Measurements from ENCODE around the gene RTL3. TPM values are rescaled to one million over a fixed set of nuclear protein-coding genes. Genes with fewer than 3 reads are reported as not detected.
"Not testable (repeated sequence)": the region's sequence is repeated elsewhere in the genome, so short reads cannot be mapped to it uniquely, and the experiment has no call there.

The RTL3 gene
- polyA plus RNA-seq, 2 of the 4 experiments (the other 2 are of a cell fraction): not detected

- no peaks in the 10 kb centered on the region for H3K4me1 ChIP-seq
- WGBS (ENCODE audit: missing lambda C conversion rate): 73% methylated on average over 1 of the region's 1 CpG
- FAIRE-seq (no peak), DNase-seq (ENCODE audit: low read depth in 1 of 2, low spot score in 1 of 2) (no peak), ATAC-seq (no peak)
- ChIA-PET CTCF (no interaction called here), POLR2A (no interaction called here)
- H3K27ac ChIP-seq: no peak overlapping the region
- TF ChIP-seq CBX8 (IDR thresholded peaks at IDR 0.05) (no peak), USF2 (IDR thresholded peaks at IDR 0.05) (no peak), FOSL2 (IDR thresholded peaks at IDR 0.05) (no peak), FOSL2 (CRISPR knock-in tag; IDR thresholded peaks at IDR 0.05) (no peak), CEBPB (IDR thresholded peaks at IDR 0.05) (no peak), HOXB13 (CRISPR knock-in tag; IDR thresholded peaks at IDR 0.05; ENCODE audit: low read depth) (no peak), POLR2AphosphoS2 (conservative IDR thresholded peaks at IDR 0.05; ENCODE audit: low read length) (no peak)
- TF ChIP-seq, protein P1, sequence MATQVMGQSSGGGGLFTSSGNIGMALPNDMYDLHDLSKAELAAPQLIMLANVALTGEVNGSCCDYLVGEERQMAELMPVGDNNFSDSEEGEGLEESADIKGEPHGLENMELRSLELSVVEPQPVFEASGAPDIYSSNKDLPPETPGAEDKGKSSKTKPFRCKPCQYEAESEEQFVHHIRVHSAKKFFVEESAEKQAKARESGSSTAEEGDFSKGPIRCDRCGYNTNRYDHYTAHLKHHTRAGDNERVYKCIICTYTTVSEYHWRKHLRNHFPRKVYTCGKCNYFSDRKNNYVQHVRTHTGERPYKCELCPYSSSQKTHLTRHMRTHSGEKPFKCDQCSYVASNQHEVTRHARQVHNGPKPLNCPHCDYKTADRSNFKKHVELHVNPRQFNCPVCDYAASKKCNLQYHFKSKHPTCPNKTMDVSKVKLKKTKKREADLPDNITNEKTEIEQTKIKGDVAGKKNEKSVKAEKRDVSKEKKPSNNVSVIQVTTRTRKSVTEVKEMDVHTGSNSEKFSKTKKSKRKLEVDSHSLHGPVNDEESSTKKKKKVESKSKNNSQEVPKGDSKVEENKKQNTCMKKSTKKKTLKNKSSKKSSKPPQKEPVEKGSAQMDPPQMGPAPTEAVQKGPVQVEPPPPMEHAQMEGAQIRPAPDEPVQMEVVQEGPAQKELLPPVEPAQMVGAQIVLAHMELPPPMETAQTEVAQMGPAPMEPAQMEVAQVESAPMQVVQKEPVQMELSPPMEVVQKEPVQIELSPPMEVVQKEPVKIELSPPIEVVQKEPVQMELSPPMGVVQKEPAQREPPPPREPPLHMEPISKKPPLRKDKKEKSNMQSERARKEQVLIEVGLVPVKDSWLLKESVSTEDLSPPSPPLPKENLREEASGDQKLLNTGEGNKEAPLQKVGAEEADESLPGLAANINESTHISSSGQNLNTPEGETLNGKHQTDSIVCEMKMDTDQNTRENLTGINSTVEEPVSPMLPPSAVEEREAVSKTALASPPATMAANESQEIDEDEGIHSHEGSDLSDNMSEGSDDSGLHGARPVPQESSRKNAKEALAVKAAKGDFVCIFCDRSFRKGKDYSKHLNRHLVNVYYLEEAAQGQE (IDR thresholded peaks at IDR 0.05): no peak
- H3K4me2 ChIP-seq: no peak overlapping the region
- no peaks in the 10 kb centered on the region for H3K9me3 ChIP-seq
- no peak overlapping the region for H3K4me3 ChIP-seq
Measured at GRCh38 chrX:78643874-78644273, 15.3 kb downstream of the RTL3 start.

- CTCF ChIA-PET: no interaction called here
- no peak for ATAC-seq
Measured at GRCh38 chrX:78643096-78643495, 16.0 kb downstream of the RTL3 start.

GRCh38 chrX:78636096-78636495, 23.0 kb downstream of the RTL3 start:
- H3K4me2 ChIP-seq; H3K4me3 ChIP-seq; H3K4me1 ChIP-seq; ATAC-seq; CTCF ChIA-PET; DNase-seq (ENCODE audit: low read depth in 1 of 2, low spot score in 1 of 2); H3K27ac ChIP-seq; FAIRE-seq; H3K9me3 ChIP-seq; POLR2A ChIA-PET: not testable (repeated sequence)
- 0% methylated on average over 1 of the region's 1 CpG for WGBS (ENCODE audit: missing lambda C conversion rate)

More at GRCh38 chrX:78643096-78643495, 16.0 kb downstream of the RTL3 start:
- H3K27ac ChIP-seq: no peak overlapping the region
- H3K4me3 ChIP-seq: no peak overlapping the region
- POLR2A ChIA-PET: no interaction called here
- DNase-seq (ENCODE audit: low read depth in 1 of 2, low spot score in 1 of 2) (no peak), FAIRE-seq (no peak)
- TF ChIP-seq TFCP2L1 (CRISPR knock-in tag; IDR thresholded peaks at IDR 0.05): no peak
- TF ChIP-seq PBX3 (IDR thresholded peaks at IDR 0.05): no peak
- no peak for TF ChIP-seq GATA3 (IDR thresholded peaks at IDR 0.05; ENCODE audit: borderline replicate concordance)
- no peak for TF ChIP-seq CHD2 (IDR thresholded peaks at IDR 0.05; ENCODE audit: low read length, partially characterized antibody)
- TF ChIP-seq KDM1A (IDR thresholded peaks at IDR 0.05; ENCODE audit: low read depth): no peak
- TF ChIP-seq ZFP36 (IDR thresholded peaks at IDR 0.05; ENCODE audit: borderline replicate concordance, partially characterized antibody): no peak
- no peak for TF ChIP-seq ZC3H11A (IDR thresholded peaks at IDR 0.05)
- no peak for TF ChIP-seq RNF2 (IDR thresholded peaks at IDR 0.05; ENCODE audit: borderline replicate concordance, low read depth)
- no peak for TF ChIP-seq RAD21 (conservative IDR thresholded peaks at IDR 0.05 in 1 of 2, IDR thresholded peaks at IDR 0.05 in 1 of 2)
- no peak for TF ChIP-seq CBX8 (IDR thresholded peaks at IDR 0.05)
- no peak for TF ChIP-seq JUN (IDR thresholded peaks at IDR 0.05)
- no peak for TF ChIP-seq ZNF302 (CRISPR knock-in tag; IDR thresholded peaks at IDR 0.05)
- TF ChIP-seq RFX5 (IDR thresholded peaks at IDR 0.05): no peak
- no peak for TF ChIP-seq MAZ (IDR thresholded peaks at IDR 0.05; ENCODE audit: borderline replicate concordance, low read depth, low read length)
- TF ChIP-seq, protein P2, sequence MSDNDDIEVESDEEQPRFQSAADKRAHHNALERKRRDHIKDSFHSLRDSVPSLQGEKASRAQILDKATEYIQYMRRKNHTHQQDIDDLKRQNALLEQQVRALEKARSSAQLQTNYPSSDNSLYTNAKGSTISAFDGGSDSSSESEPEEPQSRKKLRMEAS (IDR thresholded peaks at IDR 0.05): no peak
- 0% methylated on average over 1 of the region's 1 CpG for WGBS (ENCODE audit: missing lambda C conversion rate)
- H3K4me2 ChIP-seq: no peak overlapping the region
- H3K9me3 ChIP-seq: no peaks in the 10 kb centered on the region
- no peaks in the 10 kb centered on the region for H3K4me1 ChIP-seq
